Panc1 (cell line): ENCODE measurements around the gene CDRT15. TPM values are rescaled to one million over a fixed set of nuclear protein-coding genes. Genes with fewer than 3 reads are reported as not detected.

Experiments
- ATAC-seq: fragments of 200-7000 bp; cut with Tn5 transposase; 2 replicates; pipeline ENCODE4 v1.9.1; 2020; ENCODE audit warnings: mild to moderate bottlenecking, moderate library complexity
- BruUV-seq: library from RNA; stranded (reverse); fragments of 400-500 nt; replicated peaks from 2 replicates; lab custom pipeline; 2021; lab: Mats Ljungman, UMichigan
- CTCF ChIA-PET: fragments of 300-600 bp; sonication (Branson Sonifier 250); formaldehyde crosslinking; loops from one replicate; lab custom pipeline; 2022; ENCODE audit warnings: antibody characterized with exemption; lab: Charles Lee
- POLR2A ChIA-PET: fragments of 300-600 bp; sonication (Branson Sonifier 250); formaldehyde crosslinking; loops from one replicate; lab custom pipeline; 2022; ENCODE audit warnings: antibody characterized with exemption; lab: Charles Lee
- DNase-seq: peaks from one replicate; pipeline ENCODE4 v3.0.0-alpha.2; 2010; ENCODE audit warnings: low read depth, low spot score
- H3K27ac ChIP-seq: 2 replicates; pipeline ENCODE4 v1.5.1; 2011; ENCODE audit warnings: mild to moderate bottlenecking, low read length, inconsistent platforms
- H3K27me3 ChIP-seq: fragments of 200-500 bp; sonication (Bioruptor generic); 2 replicates; pipeline ENCODE4 v1.6.0; 2014; ENCODE audit warnings: low read length, inconsistent platforms; ENCODE audit not compliant: control insufficient read depth, insufficient read depth
- H3K36me3 ChIP-seq: fragments of 200-500 bp; sonication (Bioruptor generic); 2 replicates; pipeline ENCODE4 v1.5.1; 2014; ENCODE audit warnings: inconsistent platforms, mild to moderate bottlenecking, low read length, moderate library complexity; ENCODE audit not compliant: control insufficient read depth, insufficient read depth
- H3K4me1 ChIP-seq: 2 replicates; pipeline ENCODE4 v1.5.1; 2011; ENCODE audit warnings: inconsistent platforms, mild to moderate bottlenecking, low read length, moderate library complexity; ENCODE audit not compliant: control insufficient read depth, insufficient read depth
- H3K4me3 ChIP-seq, 2 experiments: 2 replicates each; pipeline ENCODE4 v1.5.1; 2011 to 2012; ENCODE audit warnings: low read depth in 2 of 2, low read length in 2 of 2, mild to moderate bottlenecking in 2 of 2, inconsistent platforms in 1 of 2, moderate library complexity in 1 of 2
- H3K9me3 ChIP-seq: fragments of 200-500 bp; sonication (Bioruptor generic); 2 replicates; pipeline ENCODE4 v1.5.1; 2014; ENCODE audit warnings: low read depth, mild to moderate bottlenecking, inconsistent platforms, low read length, moderate library complexity; ENCODE audit not compliant: control insufficient read depth, insufficient read depth
- CTCF ChIP-seq: fragments of 450-650 bp; IDR thresholded peaks from 2 replicates; pipeline ENCODE4 v1.5.1; 2017; ENCODE audit warnings: mild to moderate bottlenecking
- POLR2AphosphoS5 ChIP-seq: IDR thresholded peaks from 2 replicates; pipeline ENCODE4 v1.6.1; 2012; ENCODE audit warnings: mild to moderate bottlenecking, low read depth, low read length, moderate library complexity
- REST ChIP-seq, 2 experiments: IDR thresholded peaks; 2 replicates each; pipeline ENCODE4 v1.6.1; 2011 to 2012; ENCODE audit warnings: low read depth in 2 of 2, control low read depth in 1 of 2, low read length in 1 of 2, mild to moderate bottlenecking in 1 of 2, moderate library complexity in 1 of 2; ENCODE audit not compliant: insufficient read depth in 1 of 2
- SIN3A ChIP-seq: IDR thresholded peaks from 2 replicates; pipeline ENCODE4 v1.6.1; 2012; ENCODE audit warnings: low read depth, mild to moderate bottlenecking, low read length, moderate library complexity, borderline replicate concordance; ENCODE audit not compliant: insufficient read depth
- TCF7L2 ChIP-seq: IDR thresholded peaks from 2 replicates; pipeline ENCODE4 v1.6.1; 2011; ENCODE audit warnings: mild to moderate bottlenecking, low read depth, low read length, inconsistent platforms
- in situ Hi-C: cut with HindIII; loops from 2 replicates; pipeline ENCODE4 v1.10.0; 2016; ENCODE audit warnings: low sequenced_read_pairs, low pct_unique_long_range_greater_than_20kb
- intact Hi-C: fragments of 100-400 bp; cut with micrococcal nuclease; formaldehyde crosslinking; loops from one replicate; pipeline ENCODE4 v1.10.0; 2022; ENCODE audit not compliant: unreplicated experiment
- total RNA-seq: library from RNA; stranded (reverse); gene quantifications from one replicate; pipeline ENCODE4 v1.2.1, GENCODE V29; 2021; ENCODE audit not compliant: unreplicated experiment

Gene CDRT15
- total RNA-seq, 1 experiment from 2014 or later, result not detected

- CTCF ChIA-PET, result no interaction called here
- no TSS peak for BruUV-seq
Observed at GRCh38 chr17:14222611-14223010, 14.1 kb downstream of the CDRT15 start.

GRCh38 chr17:14214271-14214670 lies 22.4 kb downstream of the CDRT15 start:
- Histone ChIP-seq H3K4me3 (no peak overlapping the region), H3K36me3 (no peaks in the 10 kb centered on the region), H3K27me3 (no peaks in the 10 kb centered on the region), H3K27ac (no peak overlapping the region), H3K9me3 (no peaks in the 10 kb centered on the region), H3K4me1 (no peaks in the 10 kb centered on the region)
- intact Hi-C loops, result no loop called here
- in situ Hi-C loops, result no loop called here
- no peak for ATAC-seq
- DNase-seq, result no peak
- CTCF ChIA-PET, result no interaction called here
- TF ChIP-seq TCF7L2 (no peak), POLR2AphosphoS5 (no peak), CTCF (no peak), REST (IDR thresholded peaks at IDR 0.05; ENCODE audit: insufficient read depth in 1 of 2, low read depth in 2 of 2, low read length in 1 of 2) (no peak), SIN3A (no peak)
- no TSS peak for BruUV-seq
- POLR2A ChIA-PET, result no interaction called here

More at GRCh38 chr17:14222611-14223010, 14.1 kb downstream of the CDRT15 start:
- ATAC-seq, result no peak
- POLR2A ChIA-PET, result no interaction called here
- no peaks in the 10 kb centered on the region for H3K9me3 ChIP-seq
- no peaks in the 10 kb centered on the region for H3K36me3 ChIP-seq
- no peak for TF ChIP-seq POLR2AphosphoS5
- no peak for TF ChIP-seq REST (IDR thresholded peaks at IDR 0.05; ENCODE audit: insufficient read depth in 1 of 2, low read depth in 2 of 2, low read length in 1 of 2)
- TF ChIP-seq TCF7L2, result no peak
- no peak for TF ChIP-seq SIN3A
- TF ChIP-seq CTCF, result no peak
- no peaks in the 10 kb centered on the region for H3K27me3 ChIP-seq
- no peaks in the 10 kb centered on the region for H3K4me1 ChIP-seq
- in situ Hi-C loops (no loop called here), intact Hi-C loops (no loop called here)
- H3K4me3 ChIP-seq, result no peak overlapping the region
- H3K27ac ChIP-seq, result no peak overlapping the region
- no peak for DNase-seq
